ENCODE data around the gene ATAT1. TPM values are rescaled to one million over a fixed set of nuclear protein-coding genes. Genes with fewer than 3 reads are reported as not detected.

The ATAT1 gene
- total and polyA plus RNA-seq, 5 experiments from 2014 or later, result 1.6 to 13.4 (median 2.0) TPM

- Mint-ChIP-seq H3K9me3 (no peaks in the 10 kb centered on the region), H3K27me3 (no peaks in the 10 kb centered on the region), H3K36me3 (peaks cover 5 to 58% (median 21%) of the 10 kb centered on the region in 3 donors), H3K4me3 (no peak overlapping the region), H3K27ac (peak overlapping the region; percentile 52 to 91 (median 76)), H3K4me1 (peaks cover 20 to 40% (median 33%) of the 10 kb centered on the region in 4 donors)
- POLR2A ChIA-PET, result interaction anchor here (0.8 to 7.2 kb wide), 13 partner anchors 9 to 470 kb away, joined by 3 to 70 read pairs (median 4); partner anchors contain the start of genes ABCF1, MDC1, MRPS18B and PPP1R10
- no peak for ATAC-seq
- no peak for DNase-seq
Measured at GRCh38 chr6:30600451-30600961, 26.2 kb upstream of the ATAT1 start.

DNA sequence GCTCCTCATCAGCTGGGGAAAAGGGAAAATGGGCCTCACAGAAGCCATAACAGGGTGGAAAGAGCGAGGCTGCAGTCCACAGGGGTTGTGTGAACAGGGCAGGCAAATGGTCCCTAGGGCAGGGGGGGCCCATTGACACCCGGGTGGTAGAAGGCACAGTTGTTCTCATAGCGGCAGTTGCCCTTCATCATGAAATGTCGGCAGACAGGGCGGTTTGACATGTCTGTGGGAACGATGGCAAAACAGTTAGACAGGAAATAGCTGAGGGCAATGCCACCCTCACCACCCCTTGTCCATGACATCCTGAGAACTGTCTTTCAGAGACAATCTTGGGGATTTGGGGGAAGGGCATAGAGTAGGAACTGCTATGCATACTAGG lies 25.2 kb upstream of the ATAT1 start:
- peak in 1 of 10 donors; percentile 12 for DNase-seq
- peak overlapping the region; percentile 57 to 91 (median 83) for H3K27ac Mint-ChIP-seq
- POLR2A ChIA-PET, result interaction anchor here (1.0 to 7.2 kb wide), 9 partner anchors 9 to 121 kb away, joined by 3 to 70 read pairs (median 6); partner anchors contain the start of genes ABCF1 and MDC1
- H3K4me3 Mint-ChIP-seq, result peak overlapping the region in 1 of 10 donors; percentile 40
- no peaks in the 10 kb centered on the region for H3K9me3 Mint-ChIP-seq
- no peaks in the 10 kb centered on the region for H3K27me3 Mint-ChIP-seq
- H3K4me1 Mint-ChIP-seq, result peaks cover 23 to 47% (median 39%) of the 10 kb centered on the region in 4 donors
- peak; percentile 7 to 31 for ATAC-seq
- peaks cover 8 to 66% (median 24%) of the 10 kb centered on the region in 3 donors for H3K36me3 Mint-ChIP-seq

DNA sequence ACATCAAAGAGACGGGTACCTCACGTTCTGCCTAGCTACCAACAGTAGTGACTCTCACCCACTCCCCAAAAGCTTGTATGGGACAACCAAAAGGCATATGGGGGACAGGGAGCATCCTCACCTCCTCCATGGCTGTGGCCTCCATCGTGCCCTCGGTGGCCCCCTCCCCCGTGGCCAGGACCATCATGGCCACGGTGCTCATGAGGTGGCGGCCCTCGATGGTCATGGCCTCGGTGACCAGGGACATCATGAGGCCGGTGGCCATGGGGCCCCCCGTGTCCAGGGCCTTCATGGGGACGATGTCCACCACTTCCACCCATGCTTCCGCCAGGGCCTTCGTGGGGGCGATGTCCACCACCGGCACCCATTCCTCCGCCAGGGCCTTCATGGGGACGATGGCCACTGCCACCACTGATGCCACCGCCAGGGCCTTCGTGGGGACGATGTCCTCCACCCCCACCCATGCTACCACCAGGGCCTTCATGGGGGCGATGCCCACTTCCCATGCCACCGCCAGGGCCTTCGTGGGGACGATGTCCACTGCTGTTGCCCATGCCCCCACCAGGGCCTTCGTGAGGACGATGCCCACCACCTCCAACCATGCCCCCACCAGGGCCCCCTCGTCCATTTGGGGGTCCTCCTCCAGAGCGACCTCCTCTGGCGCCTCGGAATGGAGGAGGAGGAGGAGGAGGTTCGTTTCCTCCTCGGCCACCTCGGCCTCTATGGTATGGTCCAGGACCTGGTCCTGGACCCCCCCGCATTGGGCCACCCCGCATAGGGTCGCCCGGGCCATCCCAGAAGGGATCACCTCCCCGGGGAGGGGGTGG lies 24.6 kb upstream of the ATAT1 start:
- H3K27ac Mint-ChIP-seq, result peak overlapping the region; percentile 57 to 91 (median 83)
- POLR2A ChIA-PET, result interaction anchor here (1.7 to 7.2 kb wide), 6 partner anchors 8 to 121 kb away, joined by 4 to 70 read pairs (median 11); no protein-coding TSS in a partner anchor
- peaks cover 8 to 72% (median 27%) of the 10 kb centered on the region in 3 donors for H3K36me3 Mint-ChIP-seq
- peaks cover 25 to 50% (median 42%) of the 10 kb centered on the region in 4 donors for H3K4me1 Mint-ChIP-seq
- ATAC-seq (no peak), DNase-seq (no peak)
- no peak overlapping the region for H3K4me3 Mint-ChIP-seq
- H3K9me3 Mint-ChIP-seq, result no peaks in the 10 kb centered on the region
- H3K27me3 Mint-ChIP-seq, result no peaks in the 10 kb centered on the region

DNA sequence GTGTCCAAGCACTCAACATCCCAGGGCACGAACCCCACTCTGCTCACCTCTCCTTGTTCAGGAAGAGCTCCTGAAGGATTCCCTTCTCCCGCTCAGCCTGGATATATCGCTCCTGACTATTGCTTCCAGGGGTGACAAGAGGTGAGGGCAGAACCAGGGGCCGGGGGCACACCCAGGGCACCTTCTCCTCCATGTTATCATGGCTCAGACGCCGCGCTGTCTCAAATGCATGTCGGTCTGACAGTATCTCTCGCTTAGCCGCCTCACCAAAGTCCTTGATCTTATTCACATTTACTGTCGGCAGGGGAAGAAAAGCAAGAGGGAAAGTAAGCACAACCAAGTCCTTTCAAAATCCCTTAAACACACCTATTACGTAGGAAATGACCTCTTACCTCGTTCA lies 22.7 kb upstream of the ATAT1 start:
- no peaks in the 10 kb centered on the region for H3K27me3 Mint-ChIP-seq
- H3K4me1 Mint-ChIP-seq, result peaks cover 27 to 49% (median 47%) of the 10 kb centered on the region in 4 donors
- H3K36me3 Mint-ChIP-seq, result peaks cover 8 to 86% (median 29%) of the 10 kb centered on the region in 3 donors
- POLR2A ChIA-PET, result interaction anchor here (0.6 to 4.6 kb wide), 3 partner anchors 10 to 91 kb away, joined by 3 to 40 read pairs (median 6); no protein-coding TSS in a partner anchor
- no peak overlapping the region for H3K4me3 Mint-ChIP-seq
- DNase-seq (no peak), ATAC-seq (no peak)
- H3K27ac Mint-ChIP-seq, result peak overlapping the region in 4 of 10 donors; percentile 32 to 73 (median 62)
- no peaks in the 10 kb centered on the region for H3K9me3 Mint-ChIP-seq

DNA sequence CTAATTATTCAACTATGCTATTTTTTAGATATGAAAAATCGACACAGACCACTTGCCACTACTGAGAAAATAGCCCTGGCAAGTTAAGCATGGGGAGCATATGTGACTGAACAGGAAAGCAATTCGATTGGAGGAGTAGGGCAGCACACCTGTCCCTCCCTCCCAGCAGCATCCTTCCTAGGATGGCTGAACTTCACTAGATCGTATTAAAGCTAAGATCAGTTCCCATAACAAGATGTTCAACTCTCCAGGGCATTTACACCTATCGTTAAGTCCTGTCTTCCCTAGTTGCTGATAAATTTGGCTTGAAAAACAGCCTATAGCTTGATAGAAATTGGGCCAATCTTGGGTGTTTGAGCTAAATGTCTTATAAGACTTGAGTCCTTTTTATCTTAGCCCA lies 16.6 kb upstream of the ATAT1 start:
- H3K4me3 Mint-ChIP-seq, result no peak overlapping the region
- peak overlapping the region; percentile 73 to 100 (median 90) for H3K27ac Mint-ChIP-seq
- POLR2A ChIA-PET, result interaction anchor here (0.8 to 1.8 kb wide), 9 partner anchors 9 to 124 kb away, joined by 3 to 8 read pairs (median 4); partner anchors contain the start of gene PRR3
- H3K4me1 Mint-ChIP-seq, result peaks cover 40 to 83% (median 77%) of the 10 kb centered on the region in 4 donors
- peaks cover 5 to 59% (median 13%) of the 10 kb centered on the region in 3 donors for H3K36me3 Mint-ChIP-seq
- ATAC-seq (no peak), DNase-seq (no peak)
- no peaks in the 10 kb centered on the region for H3K9me3 Mint-ChIP-seq
- no peaks in the 10 kb centered on the region for H3K27me3 Mint-ChIP-seq

DNA sequence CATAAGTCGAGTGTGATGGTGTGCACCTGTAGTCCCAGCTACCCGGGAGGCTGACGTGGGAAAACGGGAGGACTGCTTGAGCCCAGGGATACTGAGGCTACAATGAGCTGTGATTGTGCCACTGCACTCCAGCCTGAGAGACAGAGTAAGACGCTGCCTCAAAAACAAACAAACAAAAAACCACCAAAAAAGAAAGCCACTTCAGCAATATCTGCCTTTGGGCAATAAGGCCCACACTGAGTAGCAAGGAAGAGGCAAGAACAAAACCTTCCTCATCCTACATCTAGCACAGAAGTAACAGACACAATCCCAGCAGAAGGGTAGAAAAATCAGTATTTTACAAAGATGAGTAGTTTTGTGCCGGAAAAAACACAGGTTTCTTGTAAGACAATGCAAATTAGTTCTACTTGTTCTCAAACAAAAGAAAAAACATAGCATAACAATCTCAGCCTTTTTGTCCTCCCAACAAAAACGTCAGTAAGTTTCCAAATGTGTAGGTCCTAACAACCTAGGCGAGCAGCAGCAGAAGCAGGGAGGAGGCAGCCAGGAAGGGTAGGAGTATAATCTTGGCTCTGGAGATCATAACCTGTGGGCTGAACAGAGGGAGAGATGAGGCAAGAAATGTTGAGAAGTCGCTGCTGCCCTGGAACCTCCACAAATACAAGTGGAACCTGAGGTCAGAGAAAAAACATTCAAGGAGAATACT lies 15.4 kb upstream of the ATAT1 start:
- DNase-seq, result no peak
- Mint-ChIP-seq H3K27me3 (no peaks in the 10 kb centered on the region), H3K4me1 (peaks cover 40 to 81% (median 73%) of the 10 kb centered on the region in 4 donors), H3K27ac (peak overlapping the region; percentile 5 to 100 (median 88)), H3K4me3 (no peak overlapping the region), H3K36me3 (peaks cover 15 to 59% (median 18%) of the 10 kb centered on the region in 3 donors), H3K9me3 (no peaks in the 10 kb centered on the region)
- POLR2A ChIA-PET, result interaction anchor here (0.9 to 4.7 kb wide), 9 partner anchors 10 to 125 kb away, joined by 3 to 70 read pairs (median 5); partner anchors contain the start of genes ABCF1 and PRR3
- ATAC-seq, result no peak

DNA sequence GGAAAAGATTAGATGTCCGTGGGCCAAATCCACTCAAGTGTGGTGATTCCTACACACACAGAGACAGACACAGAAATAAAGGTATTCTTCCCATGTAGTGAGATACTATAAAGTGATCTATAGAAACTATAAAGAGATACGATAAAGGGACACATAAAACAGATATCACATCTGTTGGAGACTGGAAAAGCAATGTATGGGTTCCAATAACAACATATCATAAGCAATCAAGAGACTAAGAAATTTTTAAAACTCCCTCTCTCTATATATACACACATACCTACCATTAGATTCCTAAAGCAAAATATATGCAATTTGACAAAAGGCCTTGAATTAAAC lies 14.8 kb upstream of the ATAT1 start:
- Mint-ChIP-seq H3K36me3 (peaks cover 18 to 59% (median 21%) of the 10 kb centered on the region in 3 donors), H3K4me1 (peaks cover 37 to 81% (median 69%) of the 10 kb centered on the region in 4 donors), H3K27me3 (no peaks in the 10 kb centered on the region), H3K4me3 (peak overlapping the region in 1 of 10 donors; percentile 4), H3K9me3 (no peaks in the 10 kb centered on the region), H3K27ac (peak overlapping the region; percentile 5 to 100 (median 88))
- no peak for ATAC-seq
- DNase-seq, result no peak
- POLR2A ChIA-PET, result interaction anchor here (0.9 to 4.7 kb wide), 7 partner anchors 12 to 109 kb away, joined by 3 to 78 read pairs (median 8); partner anchors contain the start of genes ABCF1, GNL1, PRR3 and TUBB

GRCh38 chr6:30612213-30612612 lies 14.5 kb upstream of the ATAT1 start:
- Mint-ChIP-seq H3K27ac (peak overlapping the region; percentile 5 to 100 (median 88)), H3K9me3 (peaks cover 0 to 3% (median 0%) of the 10 kb centered on the region in 9 donors), H3K4me3 (peak overlapping the region in 2 of 10 donors; percentile 4 to 55), H3K36me3 (peaks cover 22 to 60% (median 24%) of the 10 kb centered on the region in 3 donors), H3K27me3 (peaks cover 0 to 2% (median 0%) of the 10 kb centered on the region in 5 donors), H3K4me1 (peaks cover 39 to 84% (median 68%) of the 10 kb centered on the region in 4 donors)
- DNase-seq, result no peak
- ATAC-seq, result no peak
- POLR2A ChIA-PET, result interaction anchor here (0.5 to 4.7 kb wide), 9 partner anchors 13 to 122 kb away, joined by 3 to 78 read pairs (median 5); partner anchors contain the start of genes ABCF1, GNL1, PRR3 and TUBB

GRCh38 chr6:30612687-30613248 lies 13.9 kb upstream of the ATAT1 start:
- POLR2A ChIA-PET, result interaction anchor here (0.5 to 4.7 kb wide), 17 partner anchors 8 to 127 kb away, joined by 3 to 78 read pairs (median 10); partner anchors contain the start of genes ABCF1, ATAT1, GNL1 and PRR3
- peaks cover 0 to 8% (median 0%) of the 10 kb centered on the region in 5 donors for H3K27me3 Mint-ChIP-seq
- peak overlapping the region in 2 of 10 donors; percentile 28 to 43 for H3K4me3 Mint-ChIP-seq
- H3K36me3 Mint-ChIP-seq, result peaks cover 22 to 55% (median 23%) of the 10 kb centered on the region in 3 donors
- peak overlapping the region; percentile 99 to 100 (median 100) for H3K27ac Mint-ChIP-seq
- peaks cover 0 to 3% (median 0%) of the 10 kb centered on the region in 9 donors for H3K9me3 Mint-ChIP-seq
- DNase-seq (no peak), ATAC-seq (no peak)
- H3K4me1 Mint-ChIP-seq, result peaks cover 38 to 80% (median 64%) of the 10 kb centered on the region in 4 donors

GRCh38 chr6:30613251-30614043 lies 13.2 kb upstream of the ATAT1 start:
- Mint-ChIP-seq H3K27ac (peak overlapping the region; percentile 99 to 100 (median 100)), H3K27me3 (peaks cover 0 to 8% (median 0%) of the 10 kb centered on the region in 5 donors), H3K4me1 (peaks cover 37 to 81% (median 65%) of the 10 kb centered on the region in 4 donors), H3K9me3 (peaks cover 0 to 3% (median 0%) of the 10 kb centered on the region in 9 donors), H3K36me3 (peaks cover 22 to 48% (median 23%) of the 10 kb centered on the region in 3 donors), H3K4me3 (peak overlapping the region; percentile 57 to 100 (median 98))
- DNase-seq, result no peak
- ATAC-seq, result no peak
- POLR2A ChIA-PET, result interaction anchor here (0.6 to 4.7 kb wide), 20 partner anchors 8 to 149 kb away, joined by 3 to 78 read pairs (median 12); partner anchors contain the start of genes ABCF1, ATAT1, C6orf136 and GNL1
